Stimulated activated CD4-positive, alpha-beta T cell treated with anti-CD3 and anti-CD28 coated beads, Interleukin-1b, Interleukin-23, amount 100 ng/mL, for 4 hours (primary cell): Measurements from ENCODE around the gene GOLGA8S.
"Not testable (repeated sequence)": the region's sequence is repeated elsewhere in the genome, so short reads cannot be mapped to it uniquely, and the experiment has no call there.

Experiments used
- DNase-seq, 2 donors: peaks; one replicate each; pipeline ENCODE4 v3.0.0-alpha.2; 2020; ENCODE audit warnings: low read depth in 2 of 2

Gene GOLGA8S

GRCh38 chr15:23398357-23398756 is 43.8 kb downstream of the GOLGA8S start:
- not testable (repeated sequence) for DNase-seq

GRCh38 chr15:23399207-23399606 is 44.7 kb downstream of the GOLGA8S start:
- not testable (repeated sequence) for DNase-seq

GRCh38 chr15:23401627-23402026 is 47.1 kb downstream of the GOLGA8S start:
- DNase-seq: no peak

- DNase-seq: no peak
Observed at GRCh38 chr15:23402140-23402539, 47.6 kb downstream of the GOLGA8S start.

GRCh38 chr15:23402544-23402943 is 48.0 kb downstream of the GOLGA8S start:
- DNase-seq: no peak

- no peak for DNase-seq
Observed at GRCh38 chr15:23403550-23403949, 49.0 kb downstream of the GOLGA8S start.

GRCh38 chr15:23411841-23412240 is 57.3 kb downstream of the GOLGA8S start:
- no peak for DNase-seq

GRCh38 chr15:23412881-23413600 is 58.5 kb downstream of the GOLGA8S start:
- DNase-seq: not testable (repeated sequence)
